T-helper 17 cell (primary cell): ENCODE data around the gene TMEM106C. TPM values are rescaled to one million over a fixed set of nuclear protein-coding genes. Genes with fewer than 3 reads are reported as not detected.

Experiments used
- ATAC-seq: fragments of 150-1000 bp; cut with Tn5 transposase; 2 replicates; pipeline ENCODE4 v1.10.0; 2021; ENCODE audit warnings: mild to moderate bottlenecking, moderate library complexity
- DNase-seq, 3 donors: peaks; one replicate each; pipeline versions ENCODE4 v3.0.0 to v3.0.0-alpha.2; 2020 to 2021
- H3K9me3 ChIP-seq: one replicate; pipeline ENCODE4 v1.7.0; 2013; ENCODE audit warnings: low read length, mild to moderate bottlenecking; ENCODE audit not compliant: control insufficient read depth, poor library complexity, severe bottlenecking
- H3K27ac Mint-ChIP-seq: one replicate; pipeline ENCODE4 v1.8.0; 2022; ENCODE audit warnings: mild to moderate bottlenecking, moderate library complexity, mixed read lengths
- H3K27me3 Mint-ChIP-seq: one replicate; pipeline ENCODE4 v1.8.0; 2022; ENCODE audit warnings: mixed read lengths
- H3K36me3 Mint-ChIP-seq: one replicate; pipeline ENCODE4 v1.8.0; 2022; ENCODE audit warnings: low read depth, mixed read lengths
- H3K4me1 Mint-ChIP-seq: one replicate; pipeline ENCODE4 v1.8.0; 2022; ENCODE audit warnings: mild to moderate bottlenecking, mixed read lengths
- H3K4me3 Mint-ChIP-seq: one replicate; pipeline ENCODE4 v1.8.0; 2022; ENCODE audit warnings: mild to moderate bottlenecking, moderate library complexity, mixed read lengths
- total RNA-seq, 4 donors: library from RNA in 2 of 4; stranded (reverse) in 2 of 4; gene quantifications; one replicate each; pipeline ENCODE4 v1.2.3 and lab custom pipeline; 2022 to 2026

The TMEM106C gene
- total RNA-seq, 2 donors from 2014 or later = 17.5 to 20.5 TPM

DNA sequence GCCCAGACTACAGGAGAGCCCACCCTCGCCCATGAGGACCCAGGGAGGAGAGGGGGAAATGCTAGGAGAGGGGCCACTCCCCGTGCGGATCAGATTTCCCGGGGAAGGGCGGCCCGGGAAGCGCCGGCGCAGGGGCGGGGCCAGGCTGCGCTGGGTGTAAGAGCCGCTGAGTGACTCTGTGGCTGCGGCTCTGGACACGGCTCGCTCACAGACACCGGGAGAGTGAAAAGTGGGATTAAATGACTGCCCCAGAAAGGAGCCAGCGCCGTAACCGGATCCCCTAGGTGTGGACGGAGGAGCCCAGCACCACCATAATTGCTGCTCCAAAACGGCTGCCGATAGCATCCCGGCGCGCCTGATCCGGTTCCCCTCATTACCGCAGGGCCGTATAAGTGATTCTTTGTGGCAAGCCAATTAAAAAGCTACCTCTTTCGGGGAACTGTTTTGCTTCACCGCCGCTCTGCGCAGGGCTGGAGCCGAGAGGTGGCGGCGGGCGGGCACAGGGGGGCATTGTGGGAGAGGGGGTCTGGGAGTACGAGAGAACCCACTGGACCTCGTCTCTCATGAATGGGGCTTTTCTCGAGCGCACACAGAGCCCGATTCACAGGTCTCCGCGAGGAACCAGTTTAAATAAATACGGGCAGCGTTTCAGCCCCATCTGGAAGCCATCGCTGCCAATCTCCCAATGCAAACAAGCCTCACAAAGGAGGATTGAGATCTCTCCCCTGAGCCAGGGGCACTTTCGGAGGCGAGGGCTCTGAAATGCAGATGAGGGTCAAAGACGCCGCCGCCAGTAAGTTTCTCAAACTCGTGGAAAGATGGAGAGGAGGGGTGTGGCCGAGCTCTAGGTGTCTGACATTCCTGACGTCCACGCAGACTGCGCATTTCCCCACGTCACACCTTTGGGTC is 38.4 kb downstream of the TMEM106C start:
- Mint-ChIP-seq H3K36me3 (peaks cover 3% of the 10 kb centered on the region), H3K27me3 (peaks cover 85% of the 10 kb centered on the region), H3K4me3 (peak overlapping the region; percentile 86), H3K27ac (no peak overlapping the region), H3K4me1 (peaks cover 38% of the 10 kb centered on the region)
- no peaks in the 10 kb centered on the region for H3K9me3 ChIP-seq
- ATAC-seq (peak; percentile 44), DNase-seq (no peak)

DNA sequence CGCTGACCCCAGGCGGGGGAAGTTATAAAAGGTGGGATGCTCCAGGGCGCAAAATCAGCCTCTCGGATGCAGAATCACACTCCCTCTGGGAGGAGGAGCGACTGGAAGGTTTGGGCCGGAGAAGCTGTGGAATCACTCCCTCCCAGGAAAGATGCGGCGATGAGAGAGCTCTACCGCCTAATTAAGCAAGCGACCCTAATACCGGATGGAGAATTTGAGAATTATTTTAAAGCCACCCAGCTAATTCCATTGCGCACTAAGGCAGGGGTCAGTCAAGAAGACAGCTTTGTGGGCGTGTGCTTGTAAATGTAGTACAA is 39.0 kb downstream of the TMEM106C start:
- Mint-ChIP-seq H3K27ac (no peak overlapping the region), H3K4me3 (peak overlapping the region; percentile 86), H3K4me1 (peaks cover 38% of the 10 kb centered on the region), H3K27me3 (peaks cover 91% of the 10 kb centered on the region), H3K36me3 (peaks cover 3% of the 10 kb centered on the region)
- ATAC-seq (no peak), DNase-seq (no peak)
- H3K9me3 ChIP-seq = no peaks in the 10 kb centered on the region

DNA sequence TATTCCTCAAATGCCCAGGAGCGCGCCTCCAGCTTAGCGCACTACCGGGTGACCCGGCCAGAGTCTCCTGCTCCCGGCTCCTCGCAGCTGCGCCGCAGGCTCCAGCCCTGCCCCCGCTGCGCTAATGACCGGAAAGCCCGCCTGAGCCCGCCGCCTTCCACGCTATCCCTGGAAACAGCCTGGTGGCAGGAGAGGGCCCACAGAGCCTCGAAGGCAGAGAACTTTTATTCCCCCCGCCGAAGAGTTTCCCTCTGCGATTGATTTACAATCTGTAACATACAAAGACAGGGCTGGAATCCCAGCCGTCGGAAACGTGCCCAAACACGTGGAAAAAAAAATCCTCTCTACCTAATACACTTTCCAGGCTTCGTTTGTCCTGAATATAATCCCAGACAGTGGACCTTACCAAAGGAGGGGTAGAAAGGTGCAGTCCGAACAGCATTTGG is 39.4 kb downstream of the TMEM106C start:
- peaks cover 3% of the 10 kb centered on the region for H3K36me3 Mint-ChIP-seq
- no peaks in the 10 kb centered on the region for H3K9me3 ChIP-seq
- peaks cover 91% of the 10 kb centered on the region for H3K27me3 Mint-ChIP-seq
- ATAC-seq = no peak
- H3K4me3 Mint-ChIP-seq = peak overlapping the region; percentile 86
- H3K27ac Mint-ChIP-seq = no peak overlapping the region
- DNase-seq = no peak
- H3K4me1 Mint-ChIP-seq = peaks cover 38% of the 10 kb centered on the region

DNA sequence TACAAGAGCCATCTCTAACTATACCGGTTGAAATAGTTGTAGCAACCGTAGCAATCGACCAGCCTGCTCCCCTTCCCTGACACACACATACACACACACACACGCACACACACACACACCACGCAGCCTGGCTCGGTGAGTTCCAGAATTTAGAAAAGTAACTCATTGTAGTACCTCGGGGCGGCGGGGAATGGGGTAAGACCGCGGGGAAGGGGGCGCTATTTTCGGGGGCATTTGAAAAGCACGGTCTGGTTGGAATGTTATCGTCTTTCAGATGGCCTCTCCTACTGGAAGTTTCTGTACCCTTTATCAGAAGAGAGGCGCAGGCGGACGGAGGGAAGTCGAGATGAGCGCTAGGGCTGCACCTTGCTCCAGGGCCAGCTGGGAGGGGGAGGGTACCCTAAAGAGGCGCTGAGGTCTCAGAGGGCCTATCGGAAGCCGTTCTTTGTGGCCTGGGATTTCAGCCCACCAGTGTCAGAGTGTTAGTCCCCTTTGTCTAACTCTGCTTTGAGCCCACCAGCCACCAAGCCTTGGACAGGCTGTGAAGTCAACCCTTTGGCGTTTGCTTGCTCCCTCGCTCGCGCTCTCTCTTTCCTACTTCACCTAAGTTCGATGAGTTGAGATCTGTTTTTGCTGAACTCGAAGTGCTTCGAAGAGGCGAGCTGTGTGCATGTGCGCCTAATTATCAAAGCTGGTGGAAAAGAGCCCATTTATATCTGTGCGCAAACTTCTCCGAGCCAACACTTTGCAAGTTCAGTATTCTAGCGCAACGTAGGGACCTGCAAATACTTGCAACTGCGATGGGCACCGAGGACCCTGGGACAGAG is 40.0 kb downstream of the TMEM106C start:
- H3K9me3 ChIP-seq = no peaks in the 10 kb centered on the region
- peak; percentile 37 for ATAC-seq
- no peak overlapping the region for H3K27ac Mint-ChIP-seq
- H3K4me1 Mint-ChIP-seq = peaks cover 37% of the 10 kb centered on the region
- H3K36me3 Mint-ChIP-seq = peaks cover 3% of the 10 kb centered on the region
- peak overlapping the region; percentile 86 for H3K4me3 Mint-ChIP-seq
- DNase-seq = no peak
- peaks cover 88% of the 10 kb centered on the region for H3K27me3 Mint-ChIP-seq

DNA sequence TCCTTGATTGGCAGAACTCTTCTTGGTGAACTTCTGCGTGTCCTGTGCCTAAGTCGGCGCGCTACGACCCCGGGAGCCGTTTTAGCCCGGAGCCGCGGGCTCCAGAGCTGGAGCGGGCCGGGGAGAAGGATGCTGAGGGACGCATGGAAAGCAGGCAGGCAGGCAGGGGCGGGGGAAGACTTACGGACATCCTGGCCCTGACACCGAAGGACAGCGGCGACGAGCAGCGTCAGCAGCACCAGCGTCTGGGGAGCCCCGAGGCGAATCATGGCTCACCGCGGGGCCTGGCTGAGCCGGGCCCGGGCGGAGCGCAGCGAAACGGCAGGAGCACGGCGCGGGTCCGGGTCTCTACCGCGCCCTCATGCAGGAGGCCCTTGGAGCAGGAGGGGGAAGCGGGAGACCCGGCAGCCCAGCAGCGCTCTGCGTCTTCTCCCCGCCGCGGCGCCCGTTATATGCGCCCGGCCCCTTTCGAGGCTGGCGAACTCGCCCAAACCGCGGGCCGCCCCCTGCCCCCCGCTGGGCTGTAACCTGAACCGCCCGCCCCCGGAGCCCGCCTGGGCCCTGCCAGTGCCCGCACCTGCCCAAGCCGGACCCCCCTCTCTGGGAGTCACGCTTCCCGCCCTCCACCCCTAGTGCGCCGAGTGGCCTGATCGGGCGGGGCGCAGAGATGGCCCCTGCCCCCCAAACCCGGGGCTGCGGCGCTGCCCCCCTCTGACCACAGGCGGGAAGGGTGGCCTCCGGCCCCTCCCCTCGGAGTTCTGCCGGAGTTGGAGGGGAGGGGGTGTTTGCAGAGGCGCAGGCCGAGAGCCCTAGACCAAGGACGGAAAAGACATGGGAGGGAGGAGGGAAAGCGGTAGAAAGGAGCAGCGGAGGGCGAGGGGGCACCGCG is 40.9 kb downstream of the TMEM106C start, which contains the start of gene COL2A1:
TSS of gene COL2A1 (minus strand) at position 424 of the 889 bp plus-strand sequence. CDS start at position 269, 155 bp downstream.
- Mint-ChIP-seq H3K4me3 (peak within 1 kb of the TSS; percentile 86), H3K4me1 (peaks cover 34% of the 10 kb centered on the region), H3K36me3 (peaks cover 2% of the 10 kb centered on the region), H3K27me3 (peaks cover 81% of the 10 kb centered on the region), H3K27ac (no peak within 1 kb of the TSS)
- H3K9me3 ChIP-seq = no peaks in the 10 kb centered on the region
- DNase-seq (no peak), ATAC-seq (peak; percentile 57)

GRCh38 chr12:48005001-48005749 is 41.8 kb downstream of the TMEM106C start:
- ATAC-seq (no peak), DNase-seq (no peak)

GRCh38 chr12:48005750-48006021 is 42.3 kb downstream of the TMEM106C start:
- Mint-ChIP-seq H3K4me3 (peak overlapping the region; percentile 43), H3K36me3 (no peaks in the 10 kb centered on the region), H3K27me3 (peaks cover 77% of the 10 kb centered on the region), H3K27ac (no peak overlapping the region), H3K4me1 (peaks cover 34% of the 10 kb centered on the region)
- ATAC-seq (no peak), DNase-seq (no peak)
- no peaks in the 10 kb centered on the region for H3K9me3 ChIP-seq

More at GRCh38 chr12:48005001-48005749, 41.8 kb downstream of the TMEM106C start:
- peaks cover 81% of the 10 kb centered on the region for H3K27me3 Mint-ChIP-seq
- no peak overlapping the region for H3K27ac Mint-ChIP-seq
- H3K4me3 Mint-ChIP-seq = peak overlapping the region; percentile 60
- peaks cover 34% of the 10 kb centered on the region for H3K4me1 Mint-ChIP-seq
- no peaks in the 10 kb centered on the region for H3K36me3 Mint-ChIP-seq
- H3K9me3 ChIP-seq = no peaks in the 10 kb centered on the region

DNA sequence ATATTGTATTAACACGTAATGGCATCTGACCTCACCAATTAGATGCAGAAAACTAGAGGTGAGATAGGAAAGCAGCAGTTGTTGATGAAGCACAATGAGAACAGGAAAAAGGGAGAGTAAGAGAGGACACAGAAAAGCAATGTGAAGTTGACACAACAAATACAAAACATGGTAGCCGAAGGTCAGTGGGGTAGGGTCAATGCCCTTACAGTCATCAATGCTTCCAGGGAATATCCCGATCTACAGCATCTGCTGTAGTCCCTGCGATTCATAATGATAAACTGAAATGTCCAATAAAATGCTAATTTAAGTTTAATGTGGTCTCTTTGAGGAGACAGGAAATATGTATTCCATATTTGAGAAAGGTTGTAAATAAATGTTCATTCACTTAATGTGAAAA is 43.8 kb downstream of the TMEM106C start:
- no peak overlapping the region for H3K27ac Mint-ChIP-seq
- no peaks in the 10 kb centered on the region for H3K9me3 ChIP-seq
- peaks cover 23% of the 10 kb centered on the region for H3K4me1 Mint-ChIP-seq
- peaks cover 77% of the 10 kb centered on the region for H3K27me3 Mint-ChIP-seq
- no peaks in the 10 kb centered on the region for H3K36me3 Mint-ChIP-seq
- ATAC-seq (no peak), DNase-seq (no peak)
- no peak overlapping the region for H3K4me3 Mint-ChIP-seq

DNA sequence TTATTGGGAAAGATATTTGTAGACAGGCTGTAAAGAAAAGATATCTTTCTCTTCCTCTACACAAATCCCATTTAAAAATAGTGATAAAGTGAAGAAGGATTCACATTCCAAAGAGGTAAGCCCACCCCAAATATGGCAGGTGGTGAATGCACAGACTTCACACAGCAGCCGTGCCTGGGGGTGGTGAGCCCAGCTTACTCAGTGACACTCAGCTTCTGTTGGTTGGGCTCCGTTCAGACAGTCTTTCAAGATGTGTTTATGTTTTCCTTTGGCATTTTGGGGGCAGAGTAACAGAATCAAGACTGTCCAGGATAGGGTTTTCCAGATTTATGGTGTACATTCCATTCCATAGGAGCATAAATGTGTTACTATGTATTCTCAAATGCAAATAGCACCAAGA is 45.0 kb downstream of the TMEM106C start:
- Mint-ChIP-seq H3K27ac (no peak overlapping the region), H3K27me3 (peaks cover 74% of the 10 kb centered on the region), H3K4me1 (peaks cover 15% of the 10 kb centered on the region), H3K36me3 (no peaks in the 10 kb centered on the region), H3K4me3 (no peak overlapping the region)
- DNase-seq (no peak), ATAC-seq (no peak)
- H3K9me3 ChIP-seq = no peaks in the 10 kb centered on the region

GRCh38 chr12:48008950-48009349 is 45.6 kb downstream of the TMEM106C start:
- DNase-seq = no peak
- Mint-ChIP-seq H3K36me3 (no peaks in the 10 kb centered on the region), H3K27ac (no peak overlapping the region), H3K4me1 (peaks cover 11% of the 10 kb centered on the region), H3K4me3 (no peak overlapping the region), H3K27me3 (peaks cover 68% of the 10 kb centered on the region)
- H3K9me3 ChIP-seq = no peaks in the 10 kb centered on the region
- ATAC-seq = no peak

DNA sequence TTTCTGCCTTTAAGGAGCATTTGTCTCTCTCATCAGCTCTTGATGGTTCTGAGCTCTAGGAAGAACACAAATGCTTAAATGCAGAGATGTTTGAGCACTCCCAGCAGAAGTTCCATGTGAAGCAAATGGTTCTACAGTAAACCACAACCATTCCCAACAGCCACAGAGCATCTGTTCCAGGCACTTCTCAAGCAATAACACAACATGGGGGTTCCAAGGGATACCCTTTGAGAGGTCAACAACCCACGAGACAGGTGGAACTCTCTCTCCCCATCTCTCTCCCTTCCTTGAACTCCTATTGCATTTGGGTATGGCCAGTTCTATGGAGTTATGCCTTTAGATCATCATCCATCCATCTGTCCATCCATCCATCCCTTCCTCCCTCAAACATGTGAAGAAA is 46.1 kb downstream of the TMEM106C start:
- Mint-ChIP-seq H3K36me3 (no peaks in the 10 kb centered on the region), H3K27ac (no peak overlapping the region), H3K4me3 (no peak overlapping the region), H3K4me1 (peaks cover 8% of the 10 kb centered on the region), H3K27me3 (peaks cover 67% of the 10 kb centered on the region)
- no peak for ATAC-seq
- DNase-seq = no peak
- no peaks in the 10 kb centered on the region for H3K9me3 ChIP-seq

GRCh38 chr12:48010366-48010970 is 47.1 kb downstream of the TMEM106C start:
- H3K9me3 ChIP-seq = no peaks in the 10 kb centered on the region
- ATAC-seq (no peak), DNase-seq (no peak)
- Mint-ChIP-seq H3K4me3 (no peak overlapping the region), H3K36me3 (no peaks in the 10 kb centered on the region), H3K4me1 (peaks cover 2% of the 10 kb centered on the region), H3K27ac (no peak overlapping the region), H3K27me3 (peaks cover 65% of the 10 kb centered on the region)
